GM23338 (cell line): ENCODE data around the gene PXDN. TPM values are rescaled to one million over a fixed set of nuclear protein-coding genes. Genes with fewer than 3 reads are reported as not detected.

Experiments
- ATAC-seq: fragments of 200-7000 bp; cut with Tn5 transposase; 3 replicates; pipeline ENCODE4 v1.9.1; 2020
- DNase-seq: peaks from one replicate; pipeline ENCODE4 v3.0.0-alpha.2; 2015; ENCODE audit warnings: low spot score
- H2AFZ ChIP-seq: fragments of 200-600 bp; sonication (generic); 2 replicates; pipeline ENCODE4 v1.8.0; 2016; ENCODE audit warnings: antibody characterized with exemption, mild to moderate bottlenecking, moderate library complexity
- H3F3A ChIP-seq: fragments of 200-600 bp; sonication (generic); replicated peaks from 2 replicates; pipeline ENCODE4 v1.8.0; 2017; ENCODE audit warnings: antibody characterized with exemption, mixed run types, low read depth
- H3K27ac ChIP-seq: fragments of 200-600 bp; sonication (generic); 2 replicates; pipeline ENCODE4 v1.6.1; 2016; ENCODE audit warnings: low read depth
- H3K27me3 ChIP-seq: fragments of 200-600 bp; sonication (generic); 2 replicates; pipeline ENCODE4 v1.8.0; 2016; ENCODE audit warnings: mild to moderate bottlenecking, mixed run types, moderate library complexity; ENCODE audit not compliant: insufficient read depth
- H3K36me3 ChIP-seq: fragments of 200-600 bp; sonication (generic); 2 replicates; pipeline ENCODE4 v1.8.0; 2016; ENCODE audit warnings: mild to moderate bottlenecking; ENCODE audit not compliant: insufficient read depth
- H3K4me1 ChIP-seq: fragments of 200-600 bp; sonication (generic); 2 replicates; pipeline ENCODE4 v1.8.0; 2016; ENCODE audit warnings: mild to moderate bottlenecking, moderate library complexity; ENCODE audit not compliant: insufficient read depth
- H3K4me2 ChIP-seq: fragments of 200-600 bp; sonication (generic); 2 replicates; pipeline ENCODE4 v1.7.1; 2017; ENCODE audit warnings: mixed run types
- H3K4me3 ChIP-seq: fragments of 200-600 bp; sonication (generic); 2 replicates; pipeline ENCODE4 v1.6.1; 2016; ENCODE audit warnings: mixed run types
- H3K79me2 ChIP-seq: fragments of 200-600 bp; sonication (generic); replicated peaks from 2 replicates; pipeline ENCODE4 v1.8.0; 2017; ENCODE audit warnings: mild to moderate bottlenecking; ENCODE audit not compliant: insufficient read depth
- H3K9me2 ChIP-seq: fragments of 200-600 bp; sonication (generic); 2 replicates; pipeline ENCODE4 v1.8.0; 2017; ENCODE audit not compliant: insufficient read depth
- H4K20me1 ChIP-seq: fragments of 200-600 bp; sonication (generic); replicated peaks from 2 replicates; pipeline ENCODE4 v1.8.0; 2017; ENCODE audit warnings: mild to moderate bottlenecking; ENCODE audit not compliant: insufficient read depth
- H3K27ac Mint-ChIP-seq: 2 replicates; pipeline ENCODE4 v1.8.0; 2020; ENCODE audit warnings: inconsistent platforms, mild to moderate bottlenecking, moderate library complexity, mixed read lengths
- H3K27me3 Mint-ChIP-seq: 3 replicates; pipeline ENCODE4 v1.8.0; 2022; ENCODE audit warnings: low read depth, mild to moderate bottlenecking, moderate library complexity, mixed read lengths, inconsistent platforms; ENCODE audit not compliant: insufficient read depth, poor library complexity
- H3K36me3 Mint-ChIP-seq: 3 replicates; pipeline ENCODE4 v1.8.0; 2021; ENCODE audit warnings: low read depth, mild to moderate bottlenecking, inconsistent platforms, moderate library complexity, mixed read lengths
- H3K4me1 Mint-ChIP-seq: 3 replicates; pipeline ENCODE4 v1.8.0; 2020; ENCODE audit warnings: mild to moderate bottlenecking, inconsistent platforms, mixed read lengths
- H3K4me3 Mint-ChIP-seq: 3 replicates; pipeline ENCODE4 v1.8.0; 2021; ENCODE audit warnings: moderate library complexity, mild to moderate bottlenecking, inconsistent platforms, mixed read lengths
- H3K9me3 Mint-ChIP-seq: 3 replicates; pipeline ENCODE4 v1.8.0; 2020; ENCODE audit warnings: moderate library complexity, mild to moderate bottlenecking, inconsistent platforms, mixed read lengths
- EZH2phosphoT487 ChIP-seq: fragments of 200-600 bp; sonication (generic); IDR thresholded peaks from one replicate; pipeline ENCODE4 v1.8.1; 2018; ENCODE audit warnings: antibody characterized with exemption; ENCODE audit not compliant: unreplicated experiment
- JUNB ChIP-seq: IDR thresholded peaks from one replicate; pipeline ENCODE4 v1.6.1; 2016; ENCODE audit warnings: antibody characterized with exemption; ENCODE audit not compliant: unreplicated experiment
- NANOG ChIP-seq: IDR thresholded peaks from 2 replicates; pipeline ENCODE4 v1.6.1; 2016; ENCODE audit warnings: antibody characterized with exemption, borderline replicate concordance
- REST ChIP-seq: IDR thresholded peaks from one replicate; pipeline ENCODE4 v1.6.1; 2018; ENCODE audit warnings: antibody characterized with exemption; ENCODE audit not compliant: unreplicated experiment
- STAT1 ChIP-seq: IDR thresholded peaks from one replicate; pipeline ENCODE4 v1.6.1; 2016; ENCODE audit warnings: antibody characterized with exemption; ENCODE audit not compliant: unreplicated experiment
- ZNF114 ChIP-seq: fragments of 250-450 bp; sonication (Bioruptor Pico); IDR thresholded peaks from 2 replicates; pipeline ENCODE4 v1.5.0; 2020; ENCODE audit warnings: mild to moderate bottlenecking, moderate library complexity
- ZNF331 ChIP-seq: fragments of 250-450 bp; sonication (Bioruptor Pico); IDR thresholded peaks from 2 replicates; pipeline ENCODE4 v1.5.0; 2020; ENCODE audit warnings: low read depth, mild to moderate bottlenecking, moderate library complexity
- ZNF462 ChIP-seq: fragments of 250-450 bp; sonication (Bioruptor Pico); IDR thresholded peaks from 2 replicates; pipeline ENCODE4 v1.5.0; 2020; ENCODE audit warnings: mild to moderate bottlenecking, moderate library complexity
- polyA plus RNA-seq: library from polyadenylated mRNA; unstranded; fragments of >200 nt; fragmentation: Nextera tagmentation; extraction: Ambion mirVana; gene quantifications from 2 replicates; pipeline ENCODE4 v1.2.1, GENCODE V29; 2016
- total RNA-seq: library from RNA; depleted of rRNA; stranded (reverse); fragments of >200 nt; shearing (Covaris generic); gene quantifications from 2 replicates; pipeline ENCODE4 v1.2.3, GENCODE V29; 2014
- TF ChIP-seq, protein P1 (sequence below), 2 experiments: fragments of 200-600 bp in 1 of 2; sonication (generic) in 1 of 2; conservative IDR thresholded peaks; 2 replicates each; pipeline versions ENCODE4 v1.5.1 to v1.6.1; 2016 to 2017; ENCODE audit warnings: antibody characterized with exemption in 2 of 2, low read depth in 2 of 2, mild to moderate bottlenecking in 2 of 2, moderate library complexity in 1 of 2

Gene PXDN
- total and polyA plus RNA-seq, 2 experiments from 2014 or later = 42.2 to 225 TPM

DNA sequence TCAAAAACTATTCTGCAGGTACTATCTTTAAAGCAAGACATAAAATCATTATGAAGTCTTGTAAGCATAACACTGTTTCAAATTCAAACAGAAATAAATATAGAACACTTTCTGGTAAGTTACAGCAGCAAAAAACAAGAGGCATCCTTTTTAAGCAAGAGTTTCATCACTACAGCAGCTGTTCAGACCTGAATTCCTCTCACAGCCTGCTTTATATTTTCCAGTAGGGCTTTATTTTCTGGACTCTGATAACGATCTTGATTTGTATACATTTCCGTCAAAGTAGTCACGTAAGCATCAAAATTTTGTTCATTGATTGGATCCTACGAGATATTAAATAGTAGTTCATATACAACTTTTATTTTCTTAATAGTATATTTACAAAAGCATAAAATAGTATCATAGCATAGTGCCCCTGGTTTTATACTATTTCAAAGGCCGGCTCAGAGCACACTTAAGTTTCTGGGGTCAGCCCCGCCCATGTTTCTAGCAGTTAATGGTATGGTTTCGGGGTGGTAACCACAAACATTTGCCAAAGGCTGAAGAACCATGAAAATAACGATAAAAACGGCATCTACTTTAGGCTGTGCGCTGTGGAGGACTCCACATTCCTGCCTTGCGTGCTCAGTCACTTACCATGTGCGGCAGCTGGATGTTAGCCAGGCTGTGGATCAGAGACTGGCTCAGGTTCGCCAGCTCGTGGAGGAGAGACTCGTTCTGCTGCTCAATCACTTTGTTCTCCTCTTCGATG, 47.5 kb upstream of the PXDN start (continued):
- TF ChIP-seq REST (no peak), STAT1 (no peak), ZNF331 (CRISPR knock-in tag) (no peak), NANOG (no peak)

- Mint-ChIP-seq H3K27ac (no peak overlapping the region), H3K4me3 (no peak overlapping the region), H3K4me1 (peaks cover 12% of the 10 kb centered on the region), H3K9me3 (no peaks in the 10 kb centered on the region), H3K27me3 (no peaks in the 10 kb centered on the region), H3K36me3 (no peaks in the 10 kb centered on the region)
- Histone ChIP-seq H3K4me3 (no peak overlapping the region), H4K20me1 (no peaks in the 10 kb centered on the region), H3K9me2 (no peaks in the 10 kb centered on the region), H3F3A (no peaks in the 10 kb centered on the region), H3K4me1 (no peaks in the 10 kb centered on the region), H3K27ac (no peak overlapping the region), H2AFZ (no peak overlapping the region), H3K79me2 (no peaks in the 10 kb centered on the region), H3K27me3 (no peaks in the 10 kb centered on the region), H3K36me3 (no peaks in the 10 kb centered on the region), H3K4me2 (no peak overlapping the region)
- DNase-seq (no peak), ATAC-seq (no peak)
- TF ChIP-seq JUNB = no peak
- TF ChIP-seq EZH2phosphoT487 = no peak
- TF ChIP-seq ZNF114 (CRISPR knock-in tag) = no peak
- TF ChIP-seq, protein P1, sequence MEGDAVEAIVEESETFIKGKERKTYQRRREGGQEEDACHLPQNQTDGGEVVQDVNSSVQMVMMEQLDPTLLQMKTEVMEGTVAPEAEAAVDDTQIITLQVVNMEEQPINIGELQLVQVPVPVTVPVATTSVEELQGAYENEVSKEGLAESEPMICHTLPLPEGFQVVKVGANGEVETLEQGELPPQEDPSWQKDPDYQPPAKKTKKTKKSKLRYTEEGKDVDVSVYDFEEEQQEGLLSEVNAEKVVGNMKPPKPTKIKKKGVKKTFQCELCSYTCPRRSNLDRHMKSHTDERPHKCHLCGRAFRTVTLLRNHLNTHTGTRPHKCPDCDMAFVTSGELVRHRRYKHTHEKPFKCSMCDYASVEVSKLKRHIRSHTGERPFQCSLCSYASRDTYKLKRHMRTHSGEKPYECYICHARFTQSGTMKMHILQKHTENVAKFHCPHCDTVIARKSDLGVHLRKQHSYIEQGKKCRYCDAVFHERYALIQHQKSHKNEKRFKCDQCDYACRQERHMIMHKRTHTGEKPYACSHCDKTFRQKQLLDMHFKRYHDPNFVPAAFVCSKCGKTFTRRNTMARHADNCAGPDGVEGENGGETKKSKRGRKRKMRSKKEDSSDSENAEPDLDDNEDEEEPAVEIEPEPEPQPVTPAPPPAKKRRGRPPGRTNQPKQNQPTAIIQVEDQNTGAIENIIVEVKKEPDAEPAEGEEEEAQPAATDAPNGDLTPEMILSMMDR (conservative IDR thresholded peaks at IDR 0.05; ENCODE audit: low read depth in 2 of 2) = no peak
- no peak for TF ChIP-seq ZNF462 (CRISPR knock-in tag)
Observed at GRCh38 chr2:1791006-1791605, 46.8 kb upstream of the PXDN start.
